HG02973 (cell line): ENCODE data around the gene TMEM72.

Source experiments
- ATAC-seq: cut with Tn5 transposase; IDR thresholded peaks from one replicate; pipeline ENCODE4 v1.9.1; 2021; ENCODE audit warnings: moderate library complexity; ENCODE audit not compliant: unreplicated experiment

The TMEM72 gene

DNA sequence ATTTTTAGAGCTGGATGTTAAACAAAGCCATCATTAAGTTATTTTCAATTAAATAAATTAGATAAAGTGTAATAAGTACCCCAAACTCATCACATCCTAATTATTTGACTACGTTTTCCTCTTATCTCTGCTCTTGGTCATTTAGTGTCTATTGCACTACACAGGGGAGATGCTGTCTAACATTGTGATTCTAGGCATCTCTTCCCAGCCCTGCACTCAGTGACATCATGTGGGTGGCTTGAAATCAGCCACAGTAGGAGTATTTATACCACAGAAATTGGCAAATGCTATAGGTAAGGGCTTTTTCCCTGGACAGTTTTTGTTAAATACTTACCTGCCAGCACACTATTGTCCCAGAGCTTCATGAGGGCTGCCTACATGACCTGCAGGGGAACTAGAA lies 21.3 kb upstream of the TMEM72 start:
- no peak for ATAC-seq

GRCh38 chr10:44890696-44891563 lies 20.2 kb upstream of the TMEM72 start:
- no peak for ATAC-seq

DNA sequence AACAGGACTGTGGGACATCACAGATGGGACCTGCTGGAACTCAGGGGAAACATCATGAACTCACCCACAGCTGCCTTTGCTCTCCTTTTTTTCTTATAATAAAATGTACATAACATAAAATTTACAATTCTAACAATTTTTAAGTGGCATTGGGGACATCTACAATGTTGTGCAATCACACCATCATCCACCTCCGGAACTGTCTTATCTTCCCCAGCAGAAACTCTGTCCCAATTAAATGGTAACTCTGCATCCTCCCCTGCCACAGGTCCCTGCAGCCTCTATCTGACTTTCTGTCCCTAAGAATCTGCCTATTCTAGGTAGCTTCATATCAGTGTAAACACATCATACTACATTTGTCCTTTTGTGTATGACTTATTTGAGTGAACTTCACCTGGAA lies 19.4 kb upstream of the TMEM72 start:
- ATAC-seq: no peak

- ATAC-seq: no peak
These were observed 17.3 kb upstream of the TMEM72 start for GRCh38 chr10:44893604-44894468.

DNA sequence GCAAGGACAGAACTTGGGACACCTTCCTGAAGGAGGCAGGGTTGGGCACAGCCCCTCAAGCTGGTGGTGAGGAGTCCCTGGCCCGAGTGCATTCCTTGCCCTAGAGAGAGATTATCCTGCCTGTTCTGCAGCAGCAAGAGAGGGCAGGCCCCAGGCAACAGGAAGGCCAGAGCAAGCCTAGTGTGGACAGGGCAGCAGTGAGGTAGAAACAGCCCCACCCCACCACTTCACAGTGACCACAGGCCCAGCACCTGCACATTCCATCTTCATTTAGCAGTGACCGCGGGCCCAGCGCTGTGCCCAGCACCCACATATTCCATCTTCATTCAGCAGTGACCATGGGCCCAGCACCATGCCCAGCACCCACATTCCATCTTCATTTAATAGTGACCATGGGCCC lies 16.4 kb upstream of the TMEM72 start:
- ATAC-seq: no peak

DNA sequence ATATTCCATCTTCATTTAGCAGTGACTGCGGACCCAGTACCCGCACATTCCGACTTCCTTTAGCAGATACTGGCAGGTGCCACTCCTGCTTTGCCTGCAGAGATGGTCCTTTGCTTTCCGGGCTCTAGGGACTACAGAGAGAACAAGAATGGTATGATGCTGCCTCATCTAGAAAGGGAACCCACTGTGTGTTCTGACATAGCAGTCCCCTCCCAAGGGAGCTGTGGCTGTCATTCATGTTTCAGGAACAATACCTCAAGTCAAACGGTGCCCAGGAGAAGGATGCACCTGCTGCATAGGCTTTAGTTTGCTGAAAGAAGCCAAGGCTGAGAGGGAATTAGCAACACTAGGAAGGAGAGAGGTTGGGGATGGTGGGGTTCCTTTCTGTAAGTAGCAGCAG lies 15.9 kb upstream of the TMEM72 start:
- no peak for ATAC-seq

DNA sequence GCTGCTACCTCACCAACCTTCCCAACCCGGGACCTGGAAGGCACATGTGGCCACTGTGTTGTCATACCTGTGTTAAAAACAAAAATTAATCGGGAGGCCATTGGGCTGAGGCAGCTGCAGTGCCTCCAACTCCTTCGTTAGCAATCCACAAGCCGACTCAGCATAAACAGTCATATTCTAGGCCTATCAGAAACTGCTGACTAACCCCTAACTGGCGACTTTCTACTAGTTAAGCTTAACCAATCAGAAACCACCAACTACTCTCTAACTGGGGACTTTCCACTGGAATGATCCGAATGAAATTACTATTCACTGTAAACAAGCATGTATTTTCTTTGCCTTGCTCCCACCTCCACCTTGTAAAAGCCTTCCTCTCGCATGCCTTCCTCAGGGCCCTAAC lies 14.1 kb upstream of the TMEM72 start:
- ATAC-seq: no peak

- ATAC-seq: no peak
These were observed 12.5 kb upstream of the TMEM72 start for GRCh38 chr10:44898665-44899064.

DNA sequence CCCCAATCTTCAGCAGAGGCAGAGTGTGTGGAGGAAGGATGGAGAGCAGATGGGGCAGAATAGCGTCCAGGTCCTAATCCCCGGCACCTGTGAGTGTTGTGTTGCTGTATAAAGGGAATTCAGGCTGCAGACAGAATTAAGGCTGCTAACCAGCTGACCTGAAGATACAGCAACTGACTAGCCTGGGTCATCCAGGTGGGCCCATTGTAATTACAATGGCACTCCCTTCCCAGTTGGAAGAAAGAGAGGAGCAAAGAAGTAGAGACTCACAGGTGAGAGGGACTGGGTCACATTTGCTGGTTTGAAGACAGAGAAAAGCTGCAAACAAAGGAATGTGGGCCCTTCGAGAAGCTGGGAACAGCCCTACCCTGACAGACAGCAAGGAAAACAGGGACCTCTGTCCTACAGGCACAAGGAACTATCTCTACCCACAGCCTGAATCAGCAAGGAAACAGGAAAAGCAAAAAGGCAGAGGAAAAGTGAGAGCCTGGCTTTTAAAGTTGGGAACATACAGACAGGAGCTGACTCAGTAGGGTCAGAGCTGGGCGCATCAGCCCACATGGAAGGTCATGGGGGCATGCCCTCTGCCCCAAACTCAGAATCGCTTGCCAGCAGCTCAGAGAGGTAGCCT lies 11.6 kb upstream of the TMEM72 start:
- no peak for ATAC-seq

DNA sequence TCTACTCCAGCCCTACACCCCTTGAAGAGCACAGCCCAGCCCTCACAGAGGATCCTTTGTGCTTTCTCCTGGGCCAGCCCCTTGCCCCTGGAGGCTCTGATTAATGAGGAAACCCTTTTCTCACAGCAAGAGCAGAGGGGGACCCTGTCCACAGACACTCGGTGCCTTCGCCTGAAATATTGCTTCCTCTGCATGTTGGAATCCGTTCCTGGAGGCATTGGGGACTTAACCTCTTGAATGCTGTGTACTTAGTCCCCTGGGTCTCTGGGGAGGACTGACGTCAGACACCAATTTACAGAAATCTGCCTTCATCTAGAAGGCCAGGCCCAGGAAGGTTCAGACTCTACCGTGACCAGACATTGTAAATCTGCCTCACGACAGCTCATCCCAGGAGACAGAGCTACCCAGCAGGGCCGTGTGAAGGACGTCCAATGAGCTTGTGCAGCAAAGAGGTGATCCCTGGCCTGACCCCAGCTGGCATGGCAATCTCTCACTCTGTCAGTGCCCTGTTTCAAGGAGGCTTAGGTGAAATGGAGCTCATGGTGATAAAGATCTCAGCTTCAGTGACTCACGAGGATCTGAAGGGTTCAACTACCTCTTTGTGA lies 8.1 kb upstream of the TMEM72 start:
- ATAC-seq: no peak

- no peak for ATAC-seq
These were observed 4.7 kb upstream of the TMEM72 start for GRCh38 chr10:44906486-44906885.

DNA sequence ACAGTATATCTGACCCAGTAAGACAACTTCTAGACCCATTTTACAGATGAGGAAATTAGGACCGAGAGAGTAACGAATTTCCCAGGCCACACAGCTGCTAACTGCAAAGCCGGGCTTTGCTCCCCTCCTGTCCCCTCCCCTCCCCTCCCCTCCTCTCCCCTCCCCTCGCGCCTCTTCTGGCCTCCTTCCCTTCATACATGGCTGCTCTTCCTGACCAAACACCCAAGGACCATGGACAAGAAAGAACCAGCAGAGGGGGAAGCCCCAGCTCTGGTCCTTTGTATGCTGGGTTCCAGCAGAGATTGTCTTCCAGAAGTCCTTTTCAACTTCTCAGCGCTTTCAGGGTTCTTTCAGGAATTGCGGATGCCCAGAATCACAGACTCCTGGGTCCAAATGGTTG lies 3.6 kb upstream of the TMEM72 start:
- no peak for ATAC-seq

GRCh38 chr10:44908066-44908749 lies 2.9 kb upstream of the TMEM72 start:
- no peak for ATAC-seq

GRCh38 chr10:44908936-44909630 lies 2.1 kb upstream of the TMEM72 start:
- ATAC-seq: no peak

DNA sequence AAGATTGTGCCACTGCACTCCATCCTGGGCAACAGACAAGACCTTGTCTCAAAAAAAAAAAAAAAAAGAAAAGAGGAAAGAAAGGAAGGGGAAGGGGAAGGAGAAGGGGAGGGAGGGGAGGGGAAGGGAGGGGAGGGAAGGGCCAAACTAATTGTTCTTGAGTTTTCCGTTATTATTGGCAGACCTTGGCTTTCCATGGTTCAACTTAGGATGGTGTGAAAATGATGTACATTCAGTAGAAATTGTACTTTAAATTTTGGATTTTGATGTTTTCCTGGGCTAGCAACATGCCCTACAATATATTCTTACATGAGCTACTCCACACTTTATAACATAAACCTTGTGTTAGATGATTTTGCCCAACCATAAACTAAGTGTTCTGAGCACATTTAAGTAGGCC lies 1.2 kb upstream of the TMEM72 start:
- no peak for ATAC-seq

DNA sequence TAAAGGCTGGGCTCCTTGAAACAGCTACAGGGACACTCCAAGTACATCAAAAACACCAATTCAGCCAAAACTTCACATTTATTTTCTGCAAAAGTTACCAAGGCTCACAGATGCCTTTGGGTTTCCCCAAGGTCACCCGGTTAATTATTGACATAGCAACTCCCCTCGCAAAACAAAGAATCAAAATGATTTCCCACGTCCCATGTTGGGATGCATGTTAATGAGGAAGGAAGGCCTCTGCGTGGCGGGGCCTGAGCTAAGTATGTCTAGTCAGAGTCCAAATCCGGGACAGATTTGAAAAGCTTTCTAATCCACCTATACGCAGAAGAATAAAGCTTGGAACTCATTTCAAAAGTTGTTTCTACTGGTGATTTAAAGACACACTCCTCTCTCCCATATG lies 535 bp upstream of the TMEM72 start:
- no peak for ATAC-seq

DNA sequence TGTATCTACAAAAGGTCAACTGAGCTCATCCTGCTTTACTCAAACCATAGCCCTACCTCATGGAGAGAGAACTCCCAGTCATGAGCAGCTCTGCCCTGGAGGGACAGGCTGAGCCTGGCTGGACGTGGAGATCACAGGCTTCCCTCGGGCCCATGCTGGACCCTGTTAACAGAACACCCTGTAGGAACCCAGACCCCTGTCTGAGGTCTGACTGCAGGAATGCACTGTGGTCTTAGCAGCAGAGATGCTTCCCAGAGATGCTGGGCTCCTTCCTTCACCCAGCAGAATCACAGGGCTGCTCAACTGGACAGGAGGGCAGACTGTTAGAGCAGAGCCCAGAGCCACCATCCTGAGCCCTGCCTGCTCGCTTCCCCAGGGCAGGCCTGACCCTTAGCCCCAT lies 814 bp downstream of the TMEM72 start:
- ATAC-seq: no peak

GRCh38 chr10:44913350-44914081 lies 2.4 kb downstream of the TMEM72 start:
- ATAC-seq: no peak

DNA sequence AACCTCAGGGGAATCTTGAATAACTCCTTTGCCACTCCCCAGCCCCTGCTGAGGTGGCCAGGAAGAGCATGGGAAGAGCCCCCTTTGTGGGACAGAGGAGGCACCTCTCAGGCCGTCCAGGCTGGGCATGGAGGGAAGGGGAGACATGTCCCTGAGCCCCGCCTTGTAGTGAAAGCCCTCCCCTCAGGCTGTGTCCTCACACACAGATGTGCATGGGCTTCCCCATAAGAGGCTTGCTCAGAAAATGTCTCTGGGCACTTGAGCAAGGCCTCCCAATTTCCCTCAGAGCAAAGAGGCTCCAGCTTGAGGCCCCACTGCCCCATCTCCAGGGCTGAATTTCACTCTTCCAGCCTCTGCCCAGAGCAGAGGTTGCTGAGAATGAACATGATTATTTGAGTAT lies 3.8 kb downstream of the TMEM72 start:
- no peak for ATAC-seq
